GM19397 (cell line): Measurements from ENCODE around the gene DOLK.

Experiments
- ATAC-seq: cut with Tn5 transposase; IDR thresholded peaks from one replicate; pipeline ENCODE4 v1.9.1; 2021; ENCODE audit warnings: mild to moderate bottlenecking, moderate library complexity; ENCODE audit not compliant: unreplicated experiment

The DOLK gene

DNA sequence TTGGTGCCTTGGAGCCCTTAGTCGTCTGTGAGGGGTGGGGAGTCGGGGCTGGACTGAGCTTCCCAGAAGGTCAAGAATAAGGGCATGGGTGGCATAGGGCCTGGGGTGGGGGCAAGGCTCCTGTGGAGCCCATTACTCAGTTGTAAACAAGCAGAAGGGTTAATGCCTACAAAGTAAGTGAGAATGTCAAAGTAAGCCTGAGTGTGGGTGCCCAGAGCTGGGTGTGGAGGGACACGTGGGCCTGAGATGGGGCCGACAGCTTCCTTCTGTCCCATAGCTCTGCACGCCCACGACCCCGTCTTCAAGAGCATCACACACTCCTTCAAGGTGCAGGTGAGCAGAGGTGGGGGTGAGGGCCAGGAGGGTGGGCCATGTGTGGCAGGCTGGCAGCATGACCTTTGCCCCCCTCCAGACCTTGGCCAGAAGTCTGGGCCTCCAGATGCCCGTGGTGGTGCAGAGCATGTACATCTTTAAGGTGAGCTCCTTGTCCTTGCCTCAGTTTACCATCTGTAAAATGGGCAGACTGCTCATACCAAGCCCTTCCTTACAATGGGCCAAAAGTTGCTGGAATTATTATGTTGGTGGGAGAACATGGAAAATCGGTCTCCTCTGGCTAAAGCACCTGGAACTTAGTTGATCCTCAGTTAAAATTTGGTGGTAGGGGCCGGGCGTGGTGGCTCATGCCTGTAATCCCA is 11.1 kb downstream of the DOLK start:
- no peak for ATAC-seq

DNA sequence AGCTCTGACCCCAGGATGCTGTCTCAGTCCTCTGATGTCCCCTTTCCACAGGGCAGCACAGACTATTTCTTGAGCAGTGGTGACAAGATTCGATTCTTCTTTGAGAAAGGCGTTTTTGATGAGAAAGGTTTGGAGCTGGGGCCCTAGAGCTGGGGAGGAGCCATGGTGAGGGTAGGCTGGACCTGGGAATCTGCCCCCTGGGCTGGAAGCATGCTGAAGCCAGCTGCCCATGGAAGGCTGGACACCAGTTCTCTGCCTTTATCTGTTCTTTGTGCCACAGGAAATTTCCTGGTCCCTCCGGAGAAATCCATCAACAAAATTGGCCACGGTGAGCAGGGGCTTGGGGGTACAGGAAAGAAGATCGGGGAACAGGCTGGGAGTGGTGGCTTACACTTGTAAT is 13.7 kb downstream of the DOLK start:
- no peak for ATAC-seq

DNA sequence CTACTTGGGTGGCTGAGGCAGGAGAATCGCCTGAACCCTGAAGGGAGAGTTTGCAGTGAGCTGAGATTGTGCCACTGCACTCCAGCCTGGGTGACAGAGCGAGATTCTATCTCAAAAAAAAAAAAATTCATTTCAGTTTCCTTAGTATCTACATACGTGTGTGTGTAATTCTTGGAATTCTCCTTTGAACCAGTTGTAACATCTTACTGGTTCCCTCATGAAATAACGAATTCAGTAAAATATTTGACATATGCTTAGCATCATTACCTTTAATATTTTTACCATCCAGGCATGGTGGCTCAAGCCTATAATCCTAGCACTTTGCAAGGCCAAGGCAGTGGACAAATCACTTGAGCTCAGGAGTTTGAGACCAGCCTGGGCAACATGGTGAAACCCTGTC is 17.8 kb downstream of the DOLK start:
- no peak for ATAC-seq

DNA sequence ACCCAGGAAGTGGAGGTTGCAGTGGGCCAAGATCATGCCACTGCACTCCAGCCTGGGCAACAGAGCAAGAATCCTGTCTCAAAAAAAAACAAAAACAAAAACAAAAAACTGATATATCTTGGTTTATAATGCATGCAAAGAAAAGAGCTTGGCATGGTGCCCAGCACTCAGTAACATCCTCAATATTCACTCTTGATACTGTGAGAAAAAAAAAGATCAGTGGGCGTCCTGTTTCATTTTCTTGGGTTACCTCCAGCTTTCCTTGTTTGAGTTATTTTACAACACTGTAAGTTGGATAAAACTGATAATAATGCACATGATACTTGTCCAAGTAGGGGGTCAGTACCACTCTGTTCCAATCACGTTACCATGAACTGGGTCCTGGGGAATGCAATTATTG is 18.8 kb downstream of the DOLK start:
- no peak for ATAC-seq

DNA sequence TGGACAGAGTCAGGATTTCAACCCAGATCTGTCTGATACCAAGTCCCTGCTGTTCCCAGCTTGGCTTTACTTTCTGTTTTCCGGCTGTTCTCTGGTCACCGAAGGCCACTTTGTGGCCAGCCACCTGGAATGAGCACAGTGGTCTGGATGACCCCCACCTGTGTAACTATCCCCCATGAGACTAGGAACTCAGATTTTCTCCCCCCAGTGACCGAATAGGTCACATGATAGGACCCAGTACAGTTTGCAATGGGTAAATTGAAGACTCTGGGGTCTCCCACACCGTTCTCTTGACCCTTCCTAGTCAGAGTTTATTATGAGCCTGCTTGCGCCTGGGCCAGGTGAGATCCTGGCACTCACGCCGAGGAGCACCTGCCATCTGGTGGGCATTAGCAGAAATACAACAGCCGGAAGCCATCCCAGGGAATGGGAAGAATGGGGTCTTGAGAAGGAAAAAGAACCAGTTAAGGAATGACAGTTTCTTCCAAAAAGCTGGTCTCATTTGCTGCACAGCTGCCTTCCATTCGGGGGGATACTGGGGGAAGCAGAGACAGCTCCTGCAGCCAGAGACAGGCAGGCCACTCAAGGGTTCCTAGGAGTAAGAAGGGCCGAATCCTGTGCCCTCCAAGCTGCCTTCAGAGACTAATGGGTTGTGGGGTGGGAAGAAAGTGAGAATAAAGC is 19.5 kb downstream of the DOLK start:
- no peak for ATAC-seq

DNA sequence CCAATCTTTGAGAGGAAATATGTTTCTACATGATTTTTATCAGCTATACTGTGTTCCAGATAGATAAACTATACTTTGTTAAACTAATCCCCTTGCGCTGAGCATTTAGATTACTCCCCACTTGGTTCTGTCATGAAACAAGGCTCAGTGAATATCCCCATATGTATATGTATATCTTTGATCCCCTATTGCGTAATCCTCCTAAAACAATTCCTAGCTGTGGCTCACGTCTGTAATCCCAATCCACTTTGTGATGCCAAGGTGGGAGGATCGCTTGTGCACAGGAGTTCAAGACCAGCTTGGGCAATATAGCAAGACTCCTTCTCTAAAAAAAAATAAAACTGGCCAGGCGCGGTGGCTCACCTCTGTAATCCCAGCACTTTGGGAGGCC is 23.9 kb downstream of the DOLK start:
- ATAC-seq: no peak

DNA sequence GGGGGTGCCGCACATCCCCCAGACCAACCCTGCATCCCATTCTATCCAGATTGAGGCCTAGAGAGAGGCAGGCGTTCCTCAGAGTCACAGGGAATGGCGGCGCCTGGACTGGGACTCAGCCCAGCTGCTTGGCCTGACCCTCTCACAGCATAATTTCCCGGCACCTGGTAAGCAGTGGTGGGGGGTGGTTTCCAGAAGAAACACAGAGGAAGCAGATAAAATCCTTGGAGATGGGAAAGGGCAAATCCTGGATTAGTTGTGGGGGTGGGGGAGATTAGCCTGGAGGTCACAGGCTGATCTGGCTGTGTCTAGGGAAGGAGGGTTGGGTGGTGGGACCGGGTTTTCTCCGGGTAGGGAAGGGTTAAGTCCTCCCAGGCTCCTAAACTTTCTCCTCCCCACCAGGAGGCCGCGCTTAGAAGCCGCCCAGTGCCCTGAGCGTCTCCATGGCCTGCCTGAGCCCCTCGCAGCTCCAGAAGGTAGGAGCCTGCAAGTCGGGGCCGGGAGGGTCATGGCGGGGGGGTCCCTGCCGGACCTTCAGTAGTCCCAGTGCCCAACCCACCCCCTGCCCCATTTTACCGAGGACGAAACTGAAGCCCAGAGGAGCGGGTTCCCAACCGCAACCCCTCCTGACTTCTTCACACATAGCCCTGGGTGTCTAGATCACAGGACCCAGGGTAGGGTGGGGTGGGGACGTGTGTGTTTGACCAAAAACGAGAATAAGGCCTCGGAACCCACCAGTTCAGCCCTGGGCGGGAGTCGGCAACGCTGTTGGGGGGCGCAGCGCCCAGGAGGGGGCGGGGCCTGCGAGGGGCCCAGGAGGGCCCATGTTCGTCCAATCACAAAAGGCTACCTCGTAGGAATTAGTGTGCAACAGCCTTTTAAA is 25.3 kb downstream of the DOLK start:
- no peak for ATAC-seq

DNA sequence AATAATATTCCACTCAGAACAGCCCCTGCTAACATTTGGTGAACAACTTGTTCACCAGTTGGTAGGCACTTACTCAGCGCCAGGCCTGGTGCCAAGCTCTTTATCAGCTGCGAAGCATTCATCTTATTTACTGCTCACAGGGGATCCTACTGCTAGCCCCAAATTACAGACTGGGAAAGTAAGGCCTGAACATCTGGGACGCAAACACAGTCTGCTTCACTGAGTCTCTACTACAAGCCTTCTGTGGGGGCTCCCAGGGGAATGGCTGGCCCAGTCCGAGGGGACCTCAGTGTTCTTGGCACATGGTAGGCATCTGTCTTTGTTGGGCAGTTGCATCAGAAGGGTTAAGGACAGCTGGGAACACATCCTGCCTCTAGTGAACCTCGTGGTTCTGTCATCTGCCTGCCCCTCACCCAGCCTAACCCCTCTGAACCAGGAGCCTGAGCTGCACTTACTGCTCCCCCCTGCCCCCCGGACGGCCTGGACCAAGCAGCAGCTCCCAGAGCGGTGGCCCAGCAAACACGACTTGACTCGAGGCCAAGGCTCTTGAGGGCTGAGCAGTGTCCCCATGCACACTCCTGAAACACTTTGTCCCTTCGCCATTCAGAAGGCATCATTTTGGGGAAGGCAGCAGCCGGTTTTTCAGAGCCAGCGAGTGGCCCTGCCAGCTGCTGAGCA is 26.9 kb downstream of the DOLK start, which contains the start of gene PHYHD1:
TSS of gene PHYHD1 (plus strand) at position 602 of the 678 bp plus-strand sequence. CDS start 1,342 bp downstream, outside the sequence.
- no peak for ATAC-seq

DNA sequence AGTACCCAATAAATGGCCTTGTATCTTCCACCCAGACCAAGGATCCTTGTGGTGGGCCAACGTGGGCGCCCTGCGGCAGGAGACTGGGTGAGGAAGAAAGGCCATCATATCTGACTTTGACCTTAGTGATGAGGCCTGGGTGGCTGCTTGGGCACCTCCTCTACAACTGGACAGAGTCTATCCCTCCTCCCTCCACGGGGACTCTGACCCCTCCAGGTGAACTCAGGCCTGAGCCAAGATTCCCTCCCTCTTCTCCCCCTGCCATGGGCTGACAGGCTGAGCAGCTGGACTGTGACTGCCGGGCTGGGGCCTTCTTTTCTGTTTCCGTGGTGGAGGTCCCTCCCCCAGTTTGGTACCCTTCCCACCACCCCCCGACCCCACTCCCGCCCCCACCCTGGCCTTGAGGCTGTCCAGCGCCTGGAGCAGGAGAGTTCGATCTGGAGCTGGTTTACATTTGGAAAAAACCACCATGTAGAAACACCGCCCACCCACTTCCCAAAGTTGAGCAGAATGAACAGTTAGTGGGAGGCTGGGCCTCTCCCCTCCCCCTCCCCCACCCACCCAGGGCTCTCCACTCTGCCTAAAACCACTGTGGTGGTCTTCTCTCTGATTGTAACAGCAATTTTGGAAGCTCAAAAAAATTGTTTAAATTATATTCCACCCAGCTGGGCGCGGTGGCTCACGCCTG is 27.9 kb downstream of the DOLK start:
- ATAC-seq: no peak

DNA sequence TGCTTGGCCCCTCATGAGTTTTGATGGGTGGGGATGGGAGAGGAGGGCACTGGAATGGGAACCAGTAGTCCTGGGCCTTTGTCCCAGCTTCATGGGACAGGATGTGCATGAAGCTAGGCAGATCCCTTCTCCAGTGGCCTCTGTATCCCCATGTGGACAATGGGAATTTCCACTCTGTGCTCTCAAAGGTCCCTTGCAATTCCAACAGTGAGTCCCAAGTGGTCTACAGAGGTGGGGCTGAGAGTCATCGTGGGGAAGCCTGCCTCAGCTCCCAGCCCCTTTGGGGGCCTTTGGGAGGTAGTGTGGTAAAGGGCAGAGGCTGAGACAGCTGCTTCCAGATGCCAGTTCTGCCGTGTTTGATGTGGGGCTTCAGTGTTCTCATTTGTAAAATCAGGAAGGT is 28.5 kb downstream of the DOLK start:
- ATAC-seq: no peak

DNA sequence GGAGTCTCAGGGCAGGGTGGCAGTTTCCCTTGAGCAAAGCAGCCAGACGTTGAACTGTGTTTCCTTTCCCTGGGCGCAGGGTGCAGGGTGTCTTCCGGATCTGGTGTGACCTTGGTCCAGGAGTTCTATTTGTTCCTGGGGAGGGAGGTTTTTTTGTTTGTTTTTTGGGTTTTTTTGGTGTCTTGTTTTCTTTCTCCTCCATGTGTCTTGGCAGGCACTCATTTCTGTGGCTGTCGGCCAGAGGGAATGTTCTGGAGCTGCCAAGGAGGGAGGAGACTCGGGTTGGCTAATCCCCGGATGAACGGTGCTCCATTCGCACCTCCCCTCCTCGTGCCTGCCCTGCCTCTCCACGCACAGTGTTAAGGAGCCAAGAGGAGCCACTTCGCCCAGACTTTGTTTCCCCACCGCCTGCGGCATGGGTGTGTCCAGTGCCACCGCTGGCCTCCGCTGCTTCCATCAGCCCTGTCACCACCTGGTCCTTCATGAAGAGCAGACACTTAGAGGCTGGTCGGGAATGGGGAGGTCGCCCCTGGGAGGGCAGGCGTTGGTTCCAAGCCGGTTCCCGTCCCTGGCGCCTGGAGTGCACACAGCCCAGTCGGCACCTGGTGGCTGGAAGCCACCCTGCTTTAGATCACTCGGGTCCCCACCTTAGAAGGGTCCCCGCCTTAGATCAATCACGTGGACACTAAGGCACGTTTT is 30.1 kb downstream of the DOLK start:
- ATAC-seq: no peak

DNA sequence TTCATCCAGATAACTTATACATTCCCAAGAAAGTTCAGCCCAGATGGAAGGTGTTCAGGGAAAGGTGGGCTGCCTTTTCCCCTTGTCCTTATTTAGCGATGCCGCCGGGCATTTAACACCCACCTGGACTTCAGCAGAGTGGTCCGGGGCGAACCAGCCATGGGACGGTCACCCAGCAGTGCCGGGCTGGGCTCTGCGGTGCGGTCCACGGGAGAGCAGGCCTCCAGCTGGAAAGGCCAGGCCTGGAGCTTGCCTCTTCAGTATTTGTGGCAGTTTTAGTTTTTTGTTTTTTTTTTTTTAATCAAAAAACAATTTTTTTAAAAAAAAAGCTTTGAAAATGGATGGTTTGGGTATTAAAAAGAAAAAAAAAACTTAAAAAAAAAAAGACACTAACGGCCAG is 30.7 kb downstream of the DOLK start:
- ATAC-seq: no peak

DNA sequence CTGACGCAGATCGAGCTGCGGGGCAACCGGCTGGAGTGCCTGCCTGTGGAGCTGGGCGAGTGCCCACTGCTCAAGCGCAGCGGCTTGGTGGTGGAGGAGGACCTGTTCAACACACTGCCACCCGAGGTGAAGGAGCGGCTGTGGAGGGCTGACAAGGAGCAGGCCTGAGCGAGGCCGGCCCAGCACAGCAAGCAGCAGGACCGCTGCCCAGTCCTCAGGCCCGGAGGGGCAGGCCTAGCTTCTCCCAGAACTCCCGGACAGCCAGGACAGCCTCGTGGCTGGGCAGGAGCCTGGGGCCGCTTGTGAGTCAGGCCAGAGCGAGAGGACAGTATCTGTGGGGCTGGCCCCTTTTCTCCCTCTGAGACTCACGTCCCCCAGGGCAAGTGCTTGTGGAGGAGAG is 31.2 kb downstream of the DOLK start:
- ATAC-seq: no peak

DNA sequence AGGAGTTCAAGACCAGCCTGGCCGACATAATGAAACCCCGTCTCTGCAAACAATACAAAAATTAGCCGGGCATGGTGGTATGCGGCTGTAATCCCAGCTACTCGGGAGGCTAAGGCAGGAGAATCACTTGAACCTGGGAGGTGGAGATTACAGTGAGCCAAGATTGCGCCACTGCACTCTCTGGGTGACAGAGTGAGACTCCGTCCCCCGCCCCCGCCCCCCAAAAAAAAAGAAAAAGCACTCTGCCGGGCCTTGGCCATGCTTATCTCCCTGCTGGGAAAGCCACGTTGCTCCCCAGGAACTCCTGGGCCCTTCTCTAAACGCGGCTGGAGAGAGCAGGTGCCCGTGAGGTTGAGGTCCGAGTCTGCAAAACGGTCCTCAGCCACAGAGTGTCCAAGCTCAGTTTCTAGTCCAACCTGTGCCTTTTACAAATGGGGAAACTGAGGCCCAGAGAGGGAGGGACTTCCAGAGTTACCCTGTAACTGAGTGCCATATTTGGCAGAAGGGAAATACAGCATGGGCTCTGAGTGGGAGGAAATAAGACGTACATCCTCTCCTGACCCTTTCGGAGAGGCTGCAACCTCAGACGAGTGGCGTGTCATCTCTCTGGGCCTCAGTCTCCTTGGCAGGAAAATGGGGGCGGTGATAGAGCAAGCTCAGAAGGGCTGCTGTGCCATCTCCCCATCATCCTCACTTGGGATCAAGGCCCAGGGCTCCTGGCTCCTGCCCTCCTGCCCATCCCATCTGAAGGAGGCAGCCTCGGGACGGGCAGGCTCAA is 33.2 kb downstream of the DOLK start:
- ATAC-seq: no peak

DNA sequence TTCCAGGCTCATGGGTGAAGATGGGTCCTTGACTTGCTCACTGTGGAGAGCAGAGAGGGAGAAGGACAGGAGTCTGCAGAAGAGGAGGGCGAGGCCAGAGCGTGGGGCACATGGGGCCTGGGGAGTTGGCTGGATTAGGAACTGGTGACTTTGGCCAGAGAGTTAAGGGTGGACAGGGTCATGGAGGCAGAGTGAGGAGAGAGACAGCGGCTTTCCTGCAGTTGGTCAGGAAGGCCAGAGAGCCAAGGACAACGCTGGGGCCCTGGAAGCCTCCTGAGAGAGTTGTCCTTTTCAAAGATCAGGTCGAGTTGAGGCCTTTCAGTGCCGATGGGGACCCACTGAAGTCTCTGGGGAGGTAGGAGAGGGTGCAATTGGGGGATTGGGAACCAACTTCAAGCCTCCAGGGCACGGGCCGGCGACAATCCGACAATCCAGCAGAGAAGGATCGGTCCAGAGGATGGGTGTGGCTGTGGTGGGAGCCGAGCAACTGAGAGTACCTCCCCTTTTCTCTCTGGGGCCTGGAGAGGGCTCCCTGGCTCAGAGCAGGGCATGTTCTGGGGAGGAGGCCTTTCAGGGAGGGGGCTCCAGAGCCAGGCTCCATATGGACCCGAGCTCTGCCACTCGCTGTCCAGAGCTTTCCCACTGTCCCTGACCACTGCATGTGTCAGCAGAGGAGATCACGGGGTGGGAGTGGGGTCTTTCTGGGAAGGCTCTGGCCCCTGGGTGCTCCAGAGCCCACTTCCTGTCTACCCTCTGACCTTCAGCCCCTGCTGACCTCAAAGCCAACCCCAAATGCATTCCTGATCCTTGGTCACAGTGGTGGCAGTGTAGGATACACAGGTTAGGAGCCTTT is 34.1 kb downstream of the DOLK start:
- no peak for ATAC-seq

DNA sequence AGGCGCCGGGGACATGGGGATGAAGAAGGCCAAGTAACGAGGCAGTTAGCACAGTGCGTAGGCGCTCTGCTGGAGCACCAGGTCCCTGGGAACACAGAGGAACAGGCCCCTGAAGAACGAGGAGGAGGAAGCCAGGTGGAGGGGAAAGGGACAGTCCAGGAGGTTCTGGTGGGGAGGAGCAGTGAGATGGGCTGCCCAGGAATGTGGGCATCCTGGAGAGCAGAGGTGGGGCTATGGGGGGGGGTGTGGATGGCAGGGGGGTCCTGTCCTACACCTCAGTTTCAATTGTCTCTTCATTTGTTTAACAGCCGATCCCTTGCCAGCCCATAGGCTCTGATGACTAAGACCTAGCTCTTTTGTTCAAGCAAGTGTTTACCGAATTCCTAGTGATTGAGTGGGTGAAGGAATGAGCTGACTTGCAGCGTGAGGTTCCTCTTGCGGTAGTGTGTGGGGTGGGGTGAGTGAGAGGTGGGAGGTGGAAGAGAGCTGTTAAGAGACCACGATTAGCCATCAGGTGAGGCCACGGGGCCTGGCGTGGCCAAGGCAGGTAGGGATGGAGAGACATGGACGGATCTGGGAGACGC is 35.0 kb downstream of the DOLK start:
- no peak for ATAC-seq

DNA sequence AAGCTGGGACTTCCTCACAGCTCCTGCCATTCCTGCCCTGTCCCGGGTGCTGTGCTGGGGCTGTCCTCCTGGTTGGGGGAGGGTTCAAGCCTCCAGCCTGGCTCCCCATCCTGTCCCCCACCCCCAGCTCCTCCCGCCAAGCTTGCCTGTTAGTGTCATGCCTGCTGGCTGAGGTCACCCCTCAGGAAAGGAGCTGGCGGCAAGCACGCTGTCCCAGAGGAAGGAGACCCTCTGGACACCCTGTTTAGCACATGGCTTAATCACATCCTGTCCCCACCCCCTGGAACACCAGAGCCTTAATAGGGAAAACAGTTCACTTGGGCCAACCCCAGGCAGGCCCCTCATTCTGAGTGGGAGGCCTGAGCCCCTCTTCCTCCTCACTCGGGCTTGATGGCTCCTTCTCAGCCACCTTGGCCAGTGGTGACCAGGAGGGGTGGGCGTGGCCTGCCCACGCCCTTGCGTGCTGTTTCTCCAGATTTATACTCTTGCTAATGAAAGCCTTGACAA is 35.8 kb downstream of the DOLK start:
- ATAC-seq: no peak

DNA sequence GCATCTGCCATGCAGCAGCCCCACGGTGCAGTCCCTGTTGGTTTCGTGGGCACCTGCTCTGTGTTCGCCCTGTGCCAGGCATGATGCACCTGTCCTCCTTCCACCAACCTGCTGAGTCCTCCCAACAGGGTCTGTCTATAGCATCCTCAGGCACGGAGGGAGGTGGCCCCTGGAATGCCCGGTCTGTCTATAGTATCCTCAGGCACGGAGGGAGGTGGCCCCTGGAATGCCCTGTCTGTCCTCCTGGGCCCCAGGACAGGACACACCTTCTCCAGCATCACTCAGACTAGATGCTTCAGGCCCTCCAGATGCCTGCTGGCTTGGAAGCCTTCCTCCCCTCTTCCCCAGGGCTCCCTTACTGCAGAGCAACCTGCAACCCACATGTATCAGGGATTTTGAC is 36.5 kb downstream of the DOLK start:
- ATAC-seq: no peak
